ENCODE measurements around the gene ADAMTS16.
A peak's percentile ranks its signal among the peaks of the same experiment; 100 is the strongest.
"Not testable (repeated sequence)": the region's sequence is repeated elsewhere in the genome, so short reads cannot be mapped to it uniquely, and the experiment has no call there.

The ADAMTS16 gene
- total RNA-seq, result 0 to 0.54 (median 0.13) reads per million in 4 experiments

GRCh38 chr5:5139777-5140478 lies at the start of gene ADAMTS16:
Gene ADAMTS16, plus strand, starts transcription at chr5:5140330. Its CDS starts 138 bp downstream, at chr5:5140468.
- no peak for DNase-seq

DNA sequence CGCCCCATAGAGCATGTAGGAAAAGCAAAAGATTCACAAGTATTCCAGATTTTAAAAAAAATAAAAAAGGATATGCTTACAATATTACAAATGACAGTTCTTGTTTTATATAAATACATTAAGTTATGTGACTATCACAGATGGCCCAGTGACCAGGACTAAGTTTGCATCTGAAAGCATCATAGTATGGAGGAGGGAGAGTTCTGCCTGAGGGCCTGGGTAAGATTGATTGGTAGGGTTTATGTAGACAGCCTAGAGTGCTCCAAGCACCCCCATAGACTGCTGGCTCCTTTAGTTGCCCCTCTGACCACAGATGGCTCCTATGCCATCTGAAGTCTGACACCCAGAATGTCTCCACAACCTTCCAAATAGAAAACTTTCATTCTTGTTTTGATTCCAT lies 48.0 kb upstream of the ADAMTS16 start:
- DNase-seq, result no peak

DNA sequence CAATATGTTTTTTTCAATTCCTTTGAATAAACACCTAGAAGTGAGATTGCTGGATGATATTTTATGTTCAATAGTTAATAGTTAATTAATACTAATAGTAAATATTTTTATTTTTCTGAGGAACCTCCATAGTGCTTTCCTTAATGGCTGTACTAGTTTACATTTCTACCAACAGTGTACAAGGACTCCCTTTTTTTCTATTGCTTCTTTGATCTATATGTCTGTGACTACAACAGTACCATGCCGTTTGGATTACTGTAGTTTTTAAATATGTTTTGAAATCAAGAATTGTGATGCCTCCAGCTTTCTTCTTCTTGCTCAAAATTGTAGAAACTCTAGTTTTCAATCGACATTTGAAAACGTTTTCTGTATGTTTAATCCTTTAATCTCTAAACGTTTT lies 39.5 kb upstream of the ADAMTS16 start:
- DNase-seq, result no peak

DNA sequence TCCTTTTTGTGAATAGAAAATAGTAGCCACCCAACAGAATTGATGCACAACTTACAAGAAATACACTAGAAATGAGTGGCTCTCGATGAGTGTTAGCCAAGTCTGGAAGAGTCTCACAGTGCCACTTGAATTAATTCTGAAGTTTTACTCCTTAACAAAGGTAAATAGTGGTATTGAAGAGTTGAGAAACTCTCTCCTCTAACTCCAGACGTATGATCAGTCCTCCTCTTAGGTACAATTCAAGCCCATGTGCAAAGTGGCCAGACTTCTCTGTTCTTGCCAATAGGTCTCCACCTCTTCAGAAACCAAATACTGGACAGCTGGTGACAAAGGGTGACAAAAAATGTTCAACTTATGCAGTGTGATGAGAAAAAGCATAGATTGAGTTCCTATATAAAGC lies 38.5 kb upstream of the ADAMTS16 start:
- no peak for DNase-seq

DNA sequence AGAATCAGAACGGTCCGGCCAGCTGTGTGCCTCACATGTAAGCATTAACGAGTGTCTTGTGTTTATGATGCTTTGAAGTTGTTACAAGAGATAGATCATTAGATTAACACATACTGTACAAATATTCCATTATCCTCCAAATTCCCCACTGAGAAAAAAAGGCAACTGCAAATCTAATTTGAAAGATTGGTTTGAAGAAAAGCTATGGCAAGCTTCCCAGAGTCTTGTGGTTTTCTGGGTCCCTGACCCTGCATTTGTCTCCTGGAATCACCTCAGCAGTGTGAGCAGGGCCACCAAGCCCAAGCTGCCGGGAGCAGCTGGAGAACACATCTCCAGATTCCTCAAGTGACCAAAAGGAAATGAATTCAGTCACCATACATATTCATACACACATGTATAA lies 36.9 kb upstream of the ADAMTS16 start:
- no peak for DNase-seq

DNA sequence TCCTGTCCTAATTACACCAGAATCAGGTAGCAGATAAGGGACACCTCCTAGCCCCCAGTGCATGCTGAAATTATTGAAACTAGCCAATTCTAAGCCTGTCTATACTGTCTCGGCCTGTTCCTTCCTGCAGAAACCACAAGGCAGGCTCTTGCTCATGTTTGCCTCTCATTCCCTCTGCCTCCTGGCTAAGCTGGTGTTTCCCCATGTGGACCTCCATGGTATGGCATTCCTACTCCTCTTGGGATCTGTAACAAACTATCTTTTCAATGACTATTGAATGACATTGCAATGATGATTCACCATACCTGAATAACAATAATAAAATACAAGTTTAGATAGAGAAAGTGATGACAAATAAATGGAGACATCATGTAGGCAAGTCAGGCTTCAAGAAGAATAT lies 35.6 kb upstream of the ADAMTS16 start:
- DNase-seq, result no peak

- no peak for DNase-seq
Measured at GRCh38 chr5:5105531-5105930, 34.6 kb upstream of the ADAMTS16 start.

GRCh38 chr5:5116956-5117355 lies 23.2 kb upstream of the ADAMTS16 start:
- no peak for DNase-seq

GRCh38 chr5:5122776-5123175 lies 17.4 kb upstream of the ADAMTS16 start:
- no peak for DNase-seq

GRCh38 chr5:5124231-5124630 lies 15.9 kb upstream of the ADAMTS16 start:
- no peak for DNase-seq

DNA sequence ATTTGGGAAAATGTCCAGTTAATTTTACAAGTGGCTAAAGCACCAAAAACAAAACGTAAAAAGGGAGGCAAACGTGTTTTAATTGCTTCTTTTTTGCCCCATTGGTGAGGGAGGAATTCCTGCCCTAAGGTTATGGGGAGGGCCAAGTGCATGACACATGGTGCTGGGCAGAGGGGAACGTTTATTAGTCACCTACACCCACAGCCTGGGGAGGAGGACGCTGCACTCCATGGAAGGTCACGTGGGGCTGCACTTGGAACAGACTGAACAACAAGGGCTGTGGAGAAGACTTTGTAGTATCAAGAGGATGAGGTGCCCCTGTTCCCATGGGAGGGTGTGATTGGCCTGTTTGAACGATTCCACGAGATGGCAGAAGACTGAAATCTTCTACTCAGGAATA lies 13.7 kb upstream of the ADAMTS16 start:
- DNase-seq, result no peak

- DNase-seq, result no peak
Measured at GRCh38 chr5:5128766-5129165, 11.4 kb upstream of the ADAMTS16 start.

- DNase-seq, result no peak
Measured at GRCh38 chr5:5132234-5132633, 7.9 kb upstream of the ADAMTS16 start.

- no peak for DNase-seq
Measured at GRCh38 chr5:5132693-5133295, 7.3 kb upstream of the ADAMTS16 start.

DNA sequence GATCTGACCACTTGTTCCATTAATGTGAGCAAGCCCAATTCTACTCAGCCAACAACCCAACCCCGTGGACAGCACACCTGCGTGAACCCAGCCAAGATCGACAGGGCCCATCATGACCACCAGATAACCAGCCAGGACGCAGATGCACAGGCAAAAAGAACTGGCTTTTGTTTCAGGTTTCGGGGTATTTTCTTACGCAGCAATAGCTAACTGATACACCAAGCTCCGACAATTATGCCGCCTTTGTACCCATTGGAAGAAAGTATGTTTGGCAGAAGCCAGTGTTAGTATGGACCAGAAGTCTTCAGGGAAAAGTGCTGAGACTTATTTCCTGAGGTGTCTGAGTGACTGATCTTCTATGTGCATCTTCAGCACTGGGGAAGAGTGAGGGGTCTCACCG lies 6.0 kb upstream of the ADAMTS16 start:
- DNase-seq, result no peak

- DNase-seq, result no peak
Measured at GRCh38 chr5:5135957-5136676, 4.0 kb upstream of the ADAMTS16 start.

DNA sequence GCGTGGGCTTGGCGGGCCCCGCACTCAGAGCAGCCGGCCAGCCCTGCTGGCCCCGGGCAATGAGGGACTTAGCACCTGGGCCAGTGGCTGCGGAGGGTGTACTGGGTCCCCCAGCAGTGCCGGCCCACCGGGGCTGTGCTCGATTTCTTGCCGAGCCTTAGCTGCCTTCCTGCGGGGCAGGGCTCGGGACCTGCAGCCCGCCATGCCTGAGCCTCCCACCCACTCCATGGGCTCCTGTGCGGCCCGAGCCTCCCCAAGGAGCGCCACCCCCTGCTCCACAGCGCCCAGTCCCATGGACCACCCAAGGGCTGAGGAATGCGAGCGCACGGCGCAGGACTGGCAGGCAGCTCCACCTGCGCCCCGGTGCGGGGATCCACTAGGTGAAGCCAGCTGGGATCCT lies 2.3 kb upstream of the ADAMTS16 start:
- not testable (repeated sequence) for DNase-seq

- DNase-seq, result no peak
Measured at GRCh38 chr5:5139336-5139776, 774 bp upstream of the ADAMTS16 start.

GRCh38 chr5:5140479-5141338 lies 579 bp downstream of the ADAMTS16 start:
- no peak for DNase-seq

DNA sequence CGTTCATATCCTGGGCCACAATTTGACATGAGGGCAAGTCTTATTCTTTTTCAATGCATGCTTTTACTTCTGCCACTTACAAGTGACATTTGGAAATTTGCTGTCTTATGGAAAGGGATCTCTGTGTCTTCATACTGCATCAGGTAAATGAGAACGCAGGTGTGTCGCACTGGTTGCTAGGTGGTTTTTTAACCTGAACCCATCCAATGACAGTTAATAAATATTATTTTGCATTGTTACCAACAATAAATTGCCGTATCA lies 1.1 kb downstream of the ADAMTS16 start:
- DNase-seq, result no peak

GRCh38 chr5:5141625-5142525 lies 1.7 kb downstream of the ADAMTS16 start:
- DNase-seq, result peak; percentile 29

DNA sequence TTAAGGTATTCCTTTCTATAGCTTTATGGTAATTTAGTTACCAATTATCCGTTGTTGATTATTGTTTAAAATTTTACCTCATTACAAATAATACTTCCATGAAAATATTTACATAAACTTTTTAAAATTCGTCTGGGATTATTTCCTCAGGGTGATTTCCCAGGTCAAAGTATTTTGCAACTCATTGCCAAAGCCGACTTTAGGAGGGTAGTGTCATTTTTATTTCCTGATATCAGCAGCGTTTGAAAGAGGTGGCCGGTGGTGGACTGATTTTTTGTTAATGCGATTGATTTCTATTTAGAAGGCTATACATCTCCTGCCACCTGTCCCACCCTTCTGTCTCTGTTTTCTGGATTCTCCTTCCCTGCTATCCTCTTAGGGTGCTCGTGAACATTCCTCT lies 4.3 kb downstream of the ADAMTS16 start:
- no peak for DNase-seq

Measured in effector CD8-positive, alpha-beta T cell (primary cell).